GM18867 (cell line): ENCODE data around the gene B4GALNT4.
"Not testable (repeated sequence)": the region's sequence is repeated elsewhere in the genome, so short reads cannot be mapped to it uniquely, and the experiment has no call there.

Experiments used
- ATAC-seq: cut with Tn5 transposase; IDR thresholded peaks from one replicate; pipeline ENCODE4 v1.9.1; 2021; ENCODE audit warnings: mild to moderate bottlenecking, moderate library complexity; ENCODE audit not compliant: unreplicated experiment

The B4GALNT4 gene

DNA sequence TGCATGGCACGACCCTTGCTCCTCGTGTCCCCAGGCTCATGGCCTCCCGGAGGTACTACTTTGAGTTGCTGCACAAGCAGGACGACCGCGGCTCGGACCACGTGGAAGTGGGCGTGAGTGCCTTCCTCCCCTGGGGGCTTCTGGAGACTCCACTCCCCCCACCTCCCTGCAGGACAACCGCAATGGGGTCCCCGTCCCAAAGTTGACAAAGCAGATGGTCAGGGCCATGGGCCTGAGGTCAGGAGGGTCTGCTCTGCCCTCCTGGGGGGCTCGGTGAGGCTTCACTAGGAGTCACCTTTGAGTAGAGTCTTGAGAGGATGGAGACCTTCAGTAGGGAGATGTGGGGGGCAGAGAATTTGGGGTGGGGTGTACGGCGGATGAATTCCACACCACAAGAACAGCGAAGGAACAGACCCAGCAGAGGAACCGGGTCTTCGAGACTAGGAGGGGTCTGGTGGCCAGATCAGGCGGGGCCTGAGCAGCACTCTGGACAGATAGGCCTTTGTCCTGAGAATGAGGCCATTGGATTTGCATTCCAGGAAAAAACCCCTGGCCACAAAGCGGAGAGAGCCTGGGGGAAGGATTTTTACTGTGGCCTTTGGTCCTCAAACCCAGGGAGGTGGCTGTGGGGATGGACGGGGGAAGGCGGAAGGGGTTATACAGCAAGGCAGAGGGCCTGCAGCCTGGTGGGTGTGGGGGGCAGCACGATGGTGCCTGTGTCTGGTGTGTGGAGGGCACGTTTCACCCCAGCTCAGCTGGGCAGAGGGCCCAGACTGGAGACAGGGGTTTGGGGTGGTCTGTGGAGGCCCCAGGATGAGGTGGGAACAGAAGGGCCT is 4.6 kb downstream of the B4GALNT4 start:
- ATAC-seq, result no peak

DNA sequence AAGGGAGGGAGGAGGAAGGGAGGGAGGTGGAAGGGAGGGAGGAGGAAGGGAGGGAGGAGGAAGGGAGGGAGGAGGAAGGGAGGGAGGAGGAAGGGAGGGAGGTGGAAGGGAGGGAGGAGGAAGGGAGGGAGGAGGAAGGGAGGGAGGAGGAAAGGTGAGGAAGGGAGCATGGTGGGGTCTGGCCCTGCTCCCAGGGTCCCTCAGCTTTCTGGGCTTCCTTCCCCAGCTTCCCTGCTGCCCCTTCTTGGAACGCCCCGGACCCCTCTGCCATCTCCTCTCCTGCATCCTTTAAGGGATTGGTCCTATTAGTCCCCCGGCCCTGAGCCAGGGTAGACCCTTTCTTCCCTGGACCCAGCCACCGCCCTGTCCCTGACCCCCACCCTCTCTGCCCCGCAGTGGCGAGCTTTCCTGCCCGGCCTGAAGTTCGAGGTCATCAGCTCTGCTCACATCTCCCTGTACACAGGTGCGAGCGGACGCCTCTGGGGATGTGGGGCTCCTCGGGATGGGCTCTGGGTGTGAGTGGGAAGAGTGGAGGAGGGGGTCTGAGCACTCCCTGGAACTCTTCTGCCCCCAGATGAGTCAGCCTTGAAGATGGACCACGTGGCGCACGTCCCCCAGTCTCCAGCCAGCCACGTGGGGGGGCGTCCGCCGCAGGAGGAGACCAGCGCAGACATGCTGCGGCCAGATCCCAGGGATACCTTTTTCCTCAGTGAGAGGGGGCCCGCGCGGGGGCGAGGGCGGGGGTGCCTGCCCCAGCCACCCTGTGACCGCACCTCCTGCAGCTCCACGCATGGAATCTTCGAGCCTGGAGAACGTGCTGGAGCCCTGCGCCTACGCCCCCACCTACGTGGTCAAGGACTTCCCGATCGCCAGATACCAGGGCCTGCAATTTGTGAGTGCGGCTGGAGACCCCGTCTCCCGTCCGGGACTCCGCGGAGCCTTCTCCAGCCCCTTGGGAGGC is 6.0 kb downstream of the B4GALNT4 start:
- ATAC-seq, result no peak

DNA sequence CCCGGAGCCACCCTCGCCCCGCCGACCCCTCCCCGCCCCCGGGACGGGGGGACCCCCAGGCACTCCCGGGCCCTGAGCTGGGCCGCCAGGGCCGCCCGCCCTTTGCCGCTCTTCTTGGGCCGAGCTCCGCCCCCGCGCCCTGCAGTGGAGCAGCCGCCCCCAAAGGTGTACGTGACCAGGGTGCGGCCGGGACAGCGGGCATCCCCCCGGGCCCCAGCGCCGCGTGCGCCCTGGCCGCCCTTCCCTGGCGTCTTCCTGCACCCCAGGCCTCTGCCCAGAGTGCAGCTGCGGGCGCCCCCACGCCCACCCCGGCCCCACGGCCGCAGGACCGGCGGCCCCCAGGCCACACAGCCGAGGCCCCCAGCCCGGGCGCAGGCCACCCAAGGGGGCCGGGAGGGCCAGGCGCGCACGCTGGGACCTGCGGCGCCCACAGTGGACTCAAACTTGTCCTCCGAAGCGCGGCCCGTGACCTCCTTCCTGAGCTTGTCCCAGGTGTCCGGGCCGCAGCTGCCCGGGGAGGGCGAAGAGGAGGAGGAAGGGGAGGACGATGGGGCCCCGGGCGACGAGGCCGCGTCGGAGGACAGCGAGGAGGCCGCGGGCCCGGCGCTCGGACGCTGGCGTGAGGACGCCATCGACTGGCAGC is 7.4 kb downstream of the B4GALNT4 start:
- ATAC-seq, result no peak

DNA sequence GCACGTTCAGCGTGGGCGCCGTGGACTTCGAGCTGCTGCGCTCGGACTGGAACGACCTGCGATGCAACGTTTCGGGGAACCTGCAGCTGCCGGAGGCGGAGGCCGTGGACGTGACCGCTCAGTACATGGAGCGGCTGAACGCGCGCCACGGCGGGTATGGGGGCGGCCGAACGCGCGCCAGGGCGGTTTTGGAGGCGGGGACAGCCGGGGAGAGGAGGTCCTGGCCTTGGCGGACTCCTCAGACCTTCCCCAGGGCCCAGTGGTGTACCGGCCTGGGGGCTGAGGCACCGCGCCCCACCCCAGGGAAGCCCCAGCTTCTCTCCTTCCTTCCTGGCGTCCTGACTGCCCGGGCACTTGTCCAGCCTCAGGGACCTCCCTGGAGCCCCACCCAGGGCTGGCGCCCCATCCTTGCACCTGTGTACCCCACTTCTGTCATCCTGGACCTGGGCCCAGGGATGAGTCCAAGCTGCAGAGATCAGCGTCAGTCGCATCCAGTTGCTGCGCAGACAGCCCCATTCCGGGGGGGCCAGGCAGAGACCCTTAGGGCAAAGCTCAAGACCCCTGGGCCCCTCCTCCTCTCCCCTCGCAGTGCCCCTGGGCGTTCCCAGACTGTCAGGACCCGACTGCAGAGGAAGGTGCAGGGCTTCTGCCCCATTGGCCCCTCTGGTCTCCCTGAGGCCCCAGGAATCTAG is 8.0 kb downstream of the B4GALNT4 start:
- ATAC-seq, result no peak

DNA sequence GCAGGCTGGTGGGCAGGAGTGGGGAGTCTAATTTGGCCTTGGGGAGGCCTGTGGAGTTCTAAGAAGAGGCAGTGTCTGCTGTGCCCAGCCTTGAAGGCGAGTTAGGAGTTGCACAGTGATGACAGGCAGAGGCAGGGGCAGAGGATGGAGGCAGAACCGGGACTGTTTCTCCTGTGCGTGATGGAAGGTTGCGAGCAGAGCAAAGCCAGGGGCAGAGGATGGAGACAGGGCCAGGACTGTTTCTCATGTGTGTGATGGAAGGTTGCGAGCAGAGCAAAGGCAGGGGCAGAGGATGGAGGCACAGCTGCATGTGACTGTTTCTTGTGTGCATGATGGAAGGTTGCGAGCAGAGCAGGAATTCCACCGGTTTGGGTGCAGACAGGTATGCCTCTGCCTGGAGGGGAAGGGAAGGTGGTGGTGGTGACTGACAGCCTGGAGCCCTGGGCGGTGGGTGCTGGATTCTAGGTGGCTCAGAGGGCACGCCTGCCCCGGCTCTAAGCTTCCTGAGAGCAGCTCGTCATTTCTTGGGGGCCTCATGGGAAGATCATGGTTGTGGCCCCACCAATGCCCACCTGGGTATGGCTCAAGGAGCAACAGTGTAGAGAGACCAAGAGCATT is 8.7 kb downstream of the B4GALNT4 start:
- ATAC-seq, result no peak

DNA sequence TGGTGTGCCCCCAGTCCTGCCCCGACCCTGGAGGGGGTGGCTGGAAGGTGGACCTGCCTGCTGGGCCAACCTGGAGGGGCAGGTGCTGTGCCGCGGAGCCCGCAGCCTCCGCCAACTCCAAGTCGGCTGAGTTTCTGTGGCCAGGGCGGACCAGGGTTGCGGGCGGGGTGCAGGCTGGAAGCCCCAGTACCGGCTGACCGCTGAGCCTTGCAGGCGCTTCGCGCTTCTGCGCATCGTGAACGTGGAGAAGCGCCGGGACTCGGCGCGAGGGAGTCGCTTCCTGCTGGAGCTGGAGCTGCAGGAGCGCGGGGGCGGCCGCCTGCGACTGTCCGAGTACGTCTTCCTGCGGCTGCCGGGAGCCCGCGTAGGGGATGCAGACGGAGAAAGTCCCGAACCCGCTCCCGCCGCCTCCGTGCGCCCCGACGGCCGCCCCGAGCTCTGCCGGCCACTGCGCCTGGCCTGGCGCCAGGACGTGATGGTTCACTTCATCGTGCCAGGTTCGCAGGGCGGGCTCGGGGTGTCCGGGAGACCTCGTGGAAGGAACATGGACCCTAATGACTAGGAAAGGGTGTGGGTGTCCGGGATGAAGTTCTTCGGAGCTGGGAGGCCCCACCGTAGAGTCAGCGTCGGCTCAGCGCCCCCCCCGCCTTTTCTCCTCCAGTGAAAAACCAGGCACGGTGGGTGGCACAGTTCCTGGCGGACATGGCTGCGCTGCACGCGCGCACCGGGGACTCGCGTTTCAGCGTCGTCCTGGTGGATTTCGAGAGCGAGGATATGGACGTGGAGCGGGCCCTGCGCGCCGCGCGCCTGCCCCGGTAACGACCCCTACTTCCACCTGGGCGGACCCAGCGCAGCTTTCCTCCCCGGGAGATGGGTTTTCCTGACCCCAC is 10.2 kb downstream of the B4GALNT4 start:
- no peak for ATAC-seq

DNA sequence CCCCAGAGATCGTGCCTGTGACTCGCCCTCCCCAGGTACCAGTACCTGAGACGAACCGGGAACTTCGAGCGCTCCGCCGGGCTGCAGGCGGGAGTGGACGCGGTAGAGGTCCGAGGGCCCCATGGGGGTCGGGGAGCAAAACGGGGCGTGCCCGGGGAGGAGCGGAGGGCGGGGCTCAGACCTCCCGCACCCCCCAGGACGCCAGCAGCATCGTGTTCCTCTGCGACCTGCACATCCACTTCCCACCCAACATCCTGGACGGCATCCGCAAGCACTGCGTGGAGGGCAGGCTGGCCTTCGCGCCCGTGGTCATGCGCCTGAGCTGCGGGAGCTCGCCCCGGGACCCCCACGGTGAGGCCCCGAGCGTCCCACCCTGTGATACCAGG is 10.8 kb downstream of the B4GALNT4 start:
- no peak for ATAC-seq

DNA sequence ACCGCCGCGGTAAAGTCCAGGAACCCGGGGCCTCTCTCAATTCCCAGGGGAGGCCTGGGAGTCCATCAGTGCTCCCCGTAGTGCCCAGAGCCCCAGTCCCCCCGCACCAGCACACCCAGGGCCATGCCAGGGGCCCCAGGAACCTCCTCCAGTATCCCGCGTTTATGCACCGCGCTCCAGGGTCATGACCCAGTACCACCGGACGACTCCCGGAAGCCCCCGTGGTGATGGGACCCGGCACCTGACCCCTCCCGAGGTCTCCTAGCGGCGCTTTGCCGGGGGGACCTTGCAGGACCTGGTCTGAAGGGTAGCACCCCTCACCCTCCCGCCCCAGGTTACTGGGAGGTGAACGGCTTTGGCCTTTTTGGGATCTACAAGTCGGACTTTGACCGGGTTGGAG is 11.2 kb downstream of the B4GALNT4 start:
- ATAC-seq, result no peak

DNA sequence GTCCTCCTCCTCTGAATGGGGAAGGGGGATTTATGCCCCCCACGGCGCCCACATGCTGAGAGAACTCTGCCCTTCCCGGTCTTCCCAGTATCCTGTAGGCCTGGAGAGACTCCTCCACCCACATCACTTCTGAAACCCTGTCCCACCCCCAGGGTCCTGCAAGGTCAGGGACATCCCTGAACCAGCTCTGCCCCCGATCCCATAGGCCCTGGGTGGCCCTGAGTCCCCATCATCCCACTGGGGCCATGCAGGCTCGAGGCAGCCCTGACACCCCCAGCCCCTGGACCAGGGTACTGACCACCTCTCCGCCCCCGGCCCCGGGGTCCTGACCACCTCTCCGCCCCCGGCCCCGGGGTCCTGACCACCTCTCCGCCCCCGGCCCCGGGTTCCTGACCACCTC is 11.7 kb downstream of the B4GALNT4 start:
- no peak for ATAC-seq

DNA sequence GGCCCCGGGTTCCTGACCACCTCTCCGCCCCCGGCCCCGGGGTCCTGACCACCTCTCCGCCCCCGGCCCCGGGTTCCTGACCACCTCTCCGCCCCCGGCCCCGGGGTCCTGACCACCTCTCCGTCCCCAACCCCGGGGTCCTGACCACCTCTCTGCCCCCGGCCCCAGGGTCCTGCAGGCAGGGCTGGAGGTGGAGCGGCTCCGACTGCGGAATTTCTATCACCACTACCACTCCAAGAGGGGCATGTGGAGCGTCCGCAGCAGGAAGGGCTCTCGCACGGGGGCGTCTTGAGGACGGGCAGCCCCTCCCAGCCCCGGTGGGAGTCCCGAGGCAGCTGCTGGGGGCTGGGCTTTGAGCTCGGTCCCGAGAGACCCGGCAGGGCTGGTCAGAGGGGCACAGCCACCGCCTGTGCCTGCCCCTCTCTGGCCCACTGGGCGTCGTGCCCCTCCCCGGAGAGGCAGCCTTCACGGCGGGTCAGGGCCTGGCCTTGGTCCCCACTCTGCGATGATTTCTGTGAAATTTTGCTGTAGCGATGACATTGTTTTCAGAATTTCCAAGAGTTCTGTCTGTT is 12.3 kb downstream of the B4GALNT4 start:
- ATAC-seq, result no peak

DNA sequence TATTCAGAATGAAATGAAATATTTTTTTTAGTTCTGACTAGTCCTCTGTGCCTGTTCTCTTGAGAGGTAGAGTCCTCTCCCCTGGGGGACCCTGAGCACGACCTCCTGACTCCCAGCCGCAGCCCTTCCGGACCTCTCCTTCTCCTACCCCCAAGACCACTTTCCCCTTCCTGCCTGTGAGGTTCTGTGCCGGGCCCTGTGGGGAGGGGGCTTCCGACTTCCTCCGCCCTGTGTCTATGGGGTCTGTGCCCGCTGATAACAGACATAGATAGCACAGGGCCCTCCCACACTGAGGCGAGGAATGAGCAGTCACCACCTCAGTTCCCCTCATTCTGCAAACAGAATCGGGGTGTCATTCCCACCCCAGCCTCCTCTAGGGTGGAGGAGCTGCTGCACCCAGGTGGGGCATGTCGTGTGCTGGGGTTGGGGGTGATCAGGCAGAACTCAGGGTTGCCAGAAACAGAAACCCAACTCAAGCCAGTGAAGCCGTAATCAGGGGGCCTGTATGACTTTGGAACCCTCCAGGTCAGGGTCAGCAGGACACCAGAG is 12.9 kb downstream of the B4GALNT4 start:
- no peak for ATAC-seq

DNA sequence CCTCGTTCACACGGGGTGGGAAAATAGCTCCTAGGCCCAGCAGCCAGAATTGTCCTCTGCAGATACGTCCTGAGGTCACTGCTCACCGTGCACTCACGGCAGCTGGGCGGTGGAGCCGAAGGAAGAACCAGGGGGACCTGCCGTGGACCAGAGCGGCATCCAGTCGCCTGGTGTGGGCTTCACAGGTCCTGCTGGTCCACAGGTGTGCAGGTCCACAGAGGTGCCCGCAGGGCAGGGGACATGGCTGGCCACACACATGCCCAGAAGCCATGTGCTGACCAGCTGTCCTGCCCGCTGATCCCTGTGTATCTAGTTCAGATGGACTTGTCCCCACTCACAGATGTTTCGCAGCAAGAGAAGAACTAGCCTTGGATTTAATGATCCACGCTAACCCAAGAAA is 14.1 kb downstream of the B4GALNT4 start:
- ATAC-seq, result no peak

DNA sequence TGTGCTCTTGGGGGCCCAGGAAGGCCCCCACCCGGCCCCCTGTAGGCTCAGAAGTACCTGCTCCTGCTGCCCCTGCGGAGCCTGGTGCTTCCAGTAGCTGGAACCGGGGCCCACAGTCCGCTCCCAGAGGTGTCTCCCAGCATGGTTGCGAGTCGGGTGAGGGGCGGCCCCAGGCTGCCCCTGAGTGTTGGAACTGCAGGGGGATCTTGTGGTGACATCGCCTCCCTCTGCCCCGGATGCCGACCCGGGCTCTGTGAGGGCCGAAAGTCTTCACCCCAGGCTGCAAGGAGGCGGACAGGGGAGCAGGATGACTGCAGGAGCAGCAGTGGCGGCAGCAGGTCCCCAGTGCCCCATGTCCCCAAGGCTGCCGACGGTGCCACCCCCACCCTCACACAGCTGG is 15.2 kb downstream of the B4GALNT4 start:
- ATAC-seq, result no peak

DNA sequence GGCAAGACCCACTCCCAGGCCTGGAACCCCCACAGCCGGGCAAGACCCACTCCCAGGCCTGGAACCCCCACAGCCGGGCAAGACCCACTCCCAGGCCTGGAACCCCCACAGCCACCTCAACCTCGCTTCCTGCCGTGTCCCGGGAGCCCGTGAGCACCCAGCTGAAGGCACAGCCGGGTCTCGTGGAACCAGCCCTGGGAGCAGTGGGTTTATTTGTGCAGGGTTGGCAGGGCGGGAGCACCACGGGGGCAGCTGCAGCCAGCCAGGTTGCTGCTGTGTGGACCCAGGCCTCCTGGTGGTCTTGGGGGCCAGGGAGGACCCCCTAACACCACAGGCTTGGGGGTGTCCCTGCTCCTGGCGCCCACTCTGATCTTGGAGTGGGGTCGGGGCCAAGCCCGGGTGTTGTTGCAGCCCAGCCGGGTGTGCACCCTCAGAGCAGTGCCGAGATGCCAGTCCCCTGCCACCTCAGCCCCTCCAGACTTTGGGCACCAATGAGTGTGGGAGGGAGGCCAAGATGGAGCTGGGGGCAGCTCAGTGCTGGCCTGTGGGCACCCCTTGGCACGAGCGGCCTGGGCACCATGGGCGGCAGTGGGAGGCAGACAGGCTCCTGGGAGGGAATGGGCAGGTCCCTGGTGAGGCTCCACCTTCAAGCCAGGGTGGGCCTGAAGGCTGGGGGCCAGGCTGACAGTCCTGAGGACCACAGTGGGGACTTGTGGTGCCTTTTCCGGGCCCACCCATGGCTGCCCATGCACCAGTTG is 16.5 kb downstream of the B4GALNT4 start:
- no peak for ATAC-seq

DNA sequence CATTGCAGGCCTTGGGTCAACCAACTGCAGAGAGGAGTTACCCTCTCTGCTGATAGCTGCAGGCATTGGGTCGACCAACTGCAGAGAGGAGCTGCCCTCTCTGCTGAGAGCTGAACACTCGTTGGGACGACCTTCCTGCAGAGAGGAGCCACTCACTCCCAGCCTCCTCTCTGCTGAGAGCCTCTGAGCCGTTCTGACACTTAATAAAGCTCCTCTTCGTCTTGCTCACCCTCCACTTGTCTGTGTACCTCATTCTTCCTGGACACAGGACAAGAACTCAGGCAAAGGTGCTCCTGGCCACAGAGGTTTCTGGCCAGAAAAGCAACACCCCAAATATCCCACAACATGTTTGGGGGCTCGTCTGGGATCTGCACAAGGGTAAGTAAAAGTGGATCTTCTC is 17.2 kb downstream of the B4GALNT4 start:
- no peak for ATAC-seq

DNA sequence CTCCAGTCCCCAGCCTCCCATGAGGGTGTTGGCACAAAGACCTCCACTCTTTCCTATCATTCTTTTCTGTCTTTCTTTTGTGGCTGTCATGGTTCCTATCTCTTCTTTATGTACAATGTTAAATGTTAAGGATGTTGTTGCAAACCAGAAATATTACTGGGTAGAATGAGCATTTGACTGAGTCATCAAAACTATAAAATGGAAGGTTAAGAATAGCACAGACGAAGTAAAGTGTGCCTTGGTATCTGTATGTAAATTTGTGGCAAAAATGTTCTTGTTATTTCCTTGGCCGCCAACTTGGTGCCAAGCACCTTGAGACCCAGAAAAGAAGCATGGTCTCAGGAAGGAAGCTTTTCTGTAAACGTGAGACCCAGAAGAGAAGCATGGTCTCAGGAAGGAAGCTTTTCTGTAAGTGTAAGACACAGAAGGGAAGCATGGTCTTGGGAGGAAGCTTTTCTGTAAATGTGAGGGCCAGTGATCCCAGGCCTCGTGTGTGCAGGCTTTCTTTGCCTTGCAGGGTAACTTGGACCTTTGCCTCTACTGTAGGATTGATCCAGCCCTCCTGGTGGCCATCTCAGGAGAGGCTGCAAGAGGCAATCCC is 18.0 kb downstream of the B4GALNT4 start:
- ATAC-seq, result no peak

DNA sequence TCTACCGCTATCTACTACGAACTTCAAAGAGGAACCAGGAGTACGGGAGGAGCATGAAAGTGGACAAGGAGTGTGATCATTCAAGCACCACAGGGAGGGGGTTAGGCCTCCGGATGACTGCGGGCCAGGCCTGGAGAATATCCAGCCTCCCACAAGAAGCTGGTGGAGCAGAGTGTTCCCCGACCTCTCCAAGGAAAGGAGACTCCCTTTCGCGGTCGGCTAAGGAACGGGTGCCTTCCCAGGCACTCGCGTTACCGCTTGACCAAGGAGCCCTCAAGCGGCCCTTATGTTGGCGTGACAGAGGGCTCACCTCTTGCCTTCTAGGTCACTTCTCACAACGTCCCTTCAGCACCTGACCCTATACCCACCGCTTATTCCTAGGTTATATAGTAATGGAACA is 20.1 kb downstream of the B4GALNT4 start:
- ATAC-seq, result not testable (repeated sequence)

DNA sequence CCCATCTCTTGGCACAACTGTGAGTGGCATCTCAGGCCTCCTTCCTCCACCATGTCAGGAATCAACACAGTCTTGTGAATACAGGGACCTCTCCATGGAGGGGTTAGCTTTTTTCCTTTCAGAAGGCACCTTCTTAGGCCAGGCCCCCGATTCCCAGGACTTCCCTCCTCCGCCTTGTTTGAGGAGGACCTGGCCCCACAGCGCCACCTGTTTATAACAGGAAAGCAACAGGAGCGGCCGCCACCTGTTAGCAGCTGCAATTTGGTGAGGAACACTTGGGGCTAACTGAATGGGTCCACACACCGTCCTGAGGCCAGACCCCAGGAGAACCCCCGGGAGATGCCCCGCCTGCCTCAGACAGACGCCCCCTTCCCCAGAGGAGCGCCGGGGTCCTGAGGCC is 20.9 kb downstream of the B4GALNT4 start:
- ATAC-seq, result no peak
